ENCODE results near the gene CDH4. TPM values are rescaled to one million over a fixed set of nuclear protein-coding genes. Genes with fewer than 3 reads are reported as not detected.

Gene CDH4
- total and polyA plus RNA-seq, 2 of the 8 experiments (the other 6 are each of a cell fraction or from before 2014, with no cell fraction given) = 4.3 to 7.9 TPM

DNA sequence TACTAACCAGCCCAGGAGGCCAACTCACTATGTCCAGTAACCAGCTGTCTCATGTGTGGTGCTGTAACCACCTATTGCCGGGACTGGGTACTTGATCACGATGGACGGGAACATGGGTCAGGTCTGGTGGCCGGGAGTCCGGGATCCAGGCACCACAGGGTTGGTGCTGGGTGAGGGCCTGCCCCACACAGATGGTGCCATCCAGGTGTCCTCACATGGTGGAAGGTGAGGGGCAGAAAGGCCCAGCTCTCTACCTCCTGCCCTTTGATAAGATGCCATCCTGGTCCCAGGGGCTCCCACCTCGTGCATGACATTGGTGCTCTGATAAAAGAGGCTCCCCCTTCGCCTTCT is 697.3 kb downstream of the CDH4 start:
- no peaks in the 10 kb centered on the region for H3K79me1 ChIP-seq (ENCODE audit: low read depth, low read length)
- H3K23ac ChIP-seq (ENCODE audit: insufficient read length) = no peak overlapping the region
- no peak overlapping the region for H2BK120ac ChIP-seq (replicated peaks; ENCODE audit: low read depth, low read length)
- peaks cover 5 to 29% (median 15%) of the 10 kb centered on the region in 4 experiments for H3K4me1 ChIP-seq (replicated peaks in 1 of 4; ENCODE audit: control insufficient read depth in 3 of 4, insufficient read depth in 4 of 4, low read length in 3 of 4)
- H4K8ac ChIP-seq (ENCODE audit: extremely low read depth, insufficient read depth, low read length) = no peak overlapping the region
- no peaks in the 10 kb centered on the region for H3K27me3 ChIP-seq (replicated peaks in 1 of 4; ENCODE audit: control insufficient read depth in 3 of 4, extremely low read depth in 1 of 4, insufficient read depth in 3 of 4, low read length in 3 of 4)
- POLR2A ChIA-PET (ENCODE audit: partially characterized antibody) = interaction anchor here (1.1 kb wide), 1 partner anchor 117 kb away, joined by 3 read pairs; no protein-coding TSS in a partner anchor
- no peak overlapping the region for H4K5ac ChIP-seq (ENCODE audit: insufficient read length, low read depth, low read length)
- H3K9ac ChIP-seq (replicated peaks in 1 of 4; ENCODE audit: extremely low read depth in 1 of 4, low read depth in 3 of 4, low read length in 3 of 4) = no peak overlapping the region
- no peak for FAIRE-seq
- H3K4me2 ChIP-seq (ENCODE audit: insufficient read depth in 1 of 2, low read depth in 2 of 2, low read length in 2 of 2) = no peak overlapping the region
- H2BK5ac ChIP-seq (ENCODE audit: low read depth, low read length) = no peak overlapping the region
- H3K9me3 ChIP-seq (ENCODE audit: insufficient read depth in 2 of 2, low read depth in 1 of 2, low read length in 1 of 2) = no peaks in the 10 kb centered on the region
- H3K14ac ChIP-seq (ENCODE audit: insufficient read length) = no peak overlapping the region
- H3K36me3 ChIP-seq (ENCODE audit: control insufficient read depth in 2 of 4, insufficient read depth in 4 of 4, low read length in 3 of 4) = no peaks in the 10 kb centered on the region
- no peak overlapping the region for H2BK20ac ChIP-seq (ENCODE audit: low read length)
- H4K91ac ChIP-seq (replicated peaks; ENCODE audit: insufficient read length, low read length) = no peak overlapping the region
- H3K4me3 ChIP-seq (ENCODE audit: extremely low read depth in 1 of 4, insufficient read depth in 2 of 4, low read depth in 3 of 4, low read length in 4 of 4) = no peak overlapping the region
- H3K79me2 ChIP-seq (ENCODE audit: control insufficient read depth in 1 of 2, insufficient read depth in 2 of 2, low read length in 2 of 2) = no peaks in the 10 kb centered on the region
- no peak overlapping the region for H2AFZ ChIP-seq (ENCODE audit: low read length)
- H4K20me1 ChIP-seq (replicated peaks in 1 of 2; ENCODE audit: control insufficient read depth in 1 of 2, insufficient read depth in 2 of 2, low read length in 2 of 2) = peaks cover 2% of the 10 kb centered on the region in 2 experiments
- H2AK5ac ChIP-seq (ENCODE audit: low read depth, low read length) = no peak overlapping the region
- H2BK15ac ChIP-seq (ENCODE audit: low read length) = no peak overlapping the region
- no peak overlapping the region for H3K4ac ChIP-seq (replicated peaks; ENCODE audit: insufficient read length, low read depth, low read length)
- H3K56ac ChIP-seq (replicated peaks; ENCODE audit: insufficient read length, low read depth, low read length) = no peak overlapping the region
- H3K18ac ChIP-seq (ENCODE audit: extremely low read depth, low read length) = no peak overlapping the region
- H3K23me2 ChIP-seq (ENCODE audit: low read depth, low read length) = no peaks in the 10 kb centered on the region
- CTCF ChIA-PET (ENCODE audit: partially characterized antibody) = no interaction called here
- H2BK12ac ChIP-seq (ENCODE audit: low read depth, low read length) = no peak overlapping the region
- 91% methylated on average over 5 of the region's 7 CpGs; no CpG with 5 or more reads in 1 of the 2 experiments for WGBS, 2 experiments (ENCODE audit: extremely low coverage in 1 of 2, insufficient coverage in 1 of 2, insufficient read length in 1 of 2, insufficient replicate concordance in 2 of 2, low coverage in 1 of 2, low lambda C conversion rate in 2 of 2, missing lambda C conversion rate in 1 of 2)
- DNase-seq (ENCODE audit: low read depth in 1 of 2, low spot score in 2 of 2) = no peak
- H3K27ac ChIP-seq (ENCODE audit: low read depth, low read length) = no peak overlapping the region
- TF ChIP-seq SIX5 (IDR thresholded peaks at IDR 0.05; ENCODE audit: low read depth, low read length) = no peak
- no peak for TF ChIP-seq BCL11A (IDR thresholded peaks at IDR 0.05; ENCODE audit: low read depth in 2 of 2, low read length in 2 of 2)
- TF ChIP-seq ATF3 (IDR thresholded peaks at IDR 0.05; ENCODE audit: insufficient read depth, low read depth, low read length) = no peak
- TF ChIP-seq SIRT6 (IDR thresholded peaks at IDR 0.05; ENCODE audit: low read length) = no peak
- no peak for TF ChIP-seq EGR1 (IDR thresholded peaks at IDR 0.05; ENCODE audit: borderline replicate concordance, low read depth, low read length)
- TF ChIP-seq YY1 (IDR thresholded peaks at IDR 0.05; ENCODE audit: low read depth, low read length) = no peak
- no peak for TF ChIP-seq POLR2A (IDR thresholded peaks at IDR 0.05; ENCODE audit: control extremely low read depth in 1 of 2, low read depth in 2 of 2, low read length in 2 of 2)
- TF ChIP-seq ZNF274 (IDR thresholded peaks at IDR 0.05; ENCODE audit: borderline replicate concordance, extremely low read depth, low read length) = no peak

All from H1 (cell line).